Caco-2 (cell line): ENCODE results near the gene UFC1. TPM values are rescaled to one million over a fixed set of nuclear protein-coding genes. Genes with fewer than 3 reads are reported as not detected.

Experiments
- BruUV-seq: library from RNA; stranded (reverse); fragments of 400-500 nt; replicated peaks from 2 replicates; lab custom pipeline; 2021; lab: Mats Ljungman, UMichigan
- CTCF ChIA-PET: fragments of 300-600 bp; sonication (Branson Sonifier 250); formaldehyde crosslinking; loops from one replicate; lab custom pipeline; 2022; ENCODE audit warnings: antibody characterized with exemption; lab: Charles Lee
- POLR2A ChIA-PET: fragments of 300-600 bp; sonication (Branson Sonifier 250); formaldehyde crosslinking; loops from one replicate; lab custom pipeline; 2022; ENCODE audit warnings: antibody characterized with exemption; lab: Charles Lee
- DNase-seq, 2 experiments: peaks; one replicate each; pipeline versions ENCODE4 v3.0.0 to v3.0.0-alpha.2; 2020 to 2022
- H3K27me3 ChIP-seq: replicated peaks from 2 replicates; pipeline ENCODE4 v1.6.0; 2011; ENCODE audit warnings: low read length; ENCODE audit not compliant: control insufficient read depth, insufficient read depth
- H3K36me3 ChIP-seq: 2 replicates; pipeline ENCODE4 v1.5.1; 2011; ENCODE audit warnings: low read length; ENCODE audit not compliant: control insufficient read depth, insufficient read depth
- H3K4me1 ChIP-seq: fragments of 250-450 bp; sonication (Bioruptor Pico); 2 replicates; pipeline ENCODE4 v1.5.1; 2020; ENCODE audit warnings: mild to moderate bottlenecking
- H3K4me3 ChIP-seq: 2 replicates; pipeline ENCODE4 v1.5.1; 2011; ENCODE audit warnings: low read depth, mild to moderate bottlenecking, control low read depth, low read length
- H3K9me3 ChIP-seq: fragments of 250-450 bp; sonication (Bioruptor Pico); 2 replicates; pipeline ENCODE4 v1.5.1; 2020; ENCODE audit warnings: mild to moderate bottlenecking, moderate library complexity
- H3K27ac Mint-ChIP-seq: one replicate; pipeline ENCODE4 v1.8.0; 2022; ENCODE audit warnings: mixed read lengths; ENCODE audit not compliant: unreplicated experiment
- H3K27me3 Mint-ChIP-seq: one replicate; pipeline ENCODE4 v1.8.0; 2022; ENCODE audit warnings: mixed read lengths; ENCODE audit not compliant: insufficient read depth, unreplicated experiment
- H3K36me3 Mint-ChIP-seq: one replicate; pipeline ENCODE4 v1.8.0; 2022; ENCODE audit warnings: mild to moderate bottlenecking, mixed read lengths; ENCODE audit not compliant: insufficient read depth, unreplicated experiment
- H3K4me1 Mint-ChIP-seq: one replicate; pipeline ENCODE4 v1.8.0; 2022; ENCODE audit warnings: low read depth, mixed read lengths; ENCODE audit not compliant: unreplicated experiment
- H3K4me3 Mint-ChIP-seq: one replicate; pipeline ENCODE4 v1.8.0; 2022; ENCODE audit warnings: mild to moderate bottlenecking, moderate library complexity, mixed read lengths; ENCODE audit not compliant: unreplicated experiment
- H3K9me3 Mint-ChIP-seq: one replicate; pipeline ENCODE4 v1.8.0; 2022; ENCODE audit warnings: mixed read lengths; ENCODE audit not compliant: unreplicated experiment
- intact Hi-C: fragments of 100-400 bp; cut with micrococcal nuclease; formaldehyde crosslinking; loops from one replicate; pipeline ENCODE4 v1.10.0; 2022; ENCODE audit not compliant: unreplicated experiment
- total RNA-seq: library from RNA; stranded (reverse); gene quantifications from 2 replicates; pipeline ENCODE4 v1.2.3, GENCODE V29; 2022
- TF ChIP-seq, protein P1 (sequence below), 2 experiments: fragments of 200-600 bp in 1 of 2; IDR thresholded peaks; 1 replicate in 1 of 2; 2 replicates in 1 of 2; pipeline versions ENCODE4 v1.5.1 to v1.8.0; 2011 to 2022; ENCODE audit warnings: antibody characterized with exemption in 1 of 2, control low read depth in 1 of 2, inconsistent platforms in 1 of 2, low read depth in 1 of 2, low read length in 1 of 2, mild to moderate bottlenecking in 1 of 2, moderate library complexity in 1 of 2; ENCODE audit not compliant: insufficient read depth in 1 of 2, severe bottlenecking in 1 of 2, unreplicated experiment in 1 of 2

Gene UFC1
- total RNA-seq, 1 experiment from 2014 or later = 98.2 TPM

DNA sequence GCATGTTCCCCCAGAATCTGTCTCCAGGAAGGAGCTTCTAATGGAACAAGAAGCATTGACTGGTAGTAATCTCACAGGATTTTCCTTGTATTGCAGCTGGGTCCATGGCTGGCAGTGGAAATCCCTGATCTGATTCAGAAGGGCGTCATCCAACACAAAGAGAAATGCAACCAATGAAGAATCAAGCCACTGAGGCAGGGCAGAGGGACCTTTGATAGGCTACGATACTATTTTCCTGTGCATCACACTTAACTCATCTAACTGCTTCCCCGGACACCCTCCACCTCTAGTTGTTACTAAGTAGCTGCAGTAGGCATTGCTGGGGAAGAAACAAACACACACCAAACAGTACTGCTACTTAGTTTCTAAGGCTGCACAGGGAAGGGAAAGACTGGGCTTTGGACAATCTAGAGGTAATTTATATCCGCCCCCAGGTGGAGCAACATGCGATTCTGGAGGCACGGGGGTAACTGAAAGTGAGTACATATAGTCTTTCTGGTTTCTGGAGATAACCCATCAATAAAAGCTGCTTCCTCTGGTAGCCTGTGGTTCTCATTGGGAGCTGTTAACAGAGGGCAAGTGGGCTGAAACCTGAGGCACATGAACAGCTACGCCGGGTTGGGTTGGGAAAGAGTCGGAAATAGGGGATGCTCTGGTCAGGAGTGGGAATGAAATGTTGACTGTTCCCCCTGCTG lies 4.7 kb downstream of the UFC1 start:
- CTCF ChIA-PET = interaction anchor here (0.6 kb wide), 1 partner anchor 223 kb away, joined by 3 read pairs; no protein-coding TSS in a partner anchor
- no peaks in the 10 kb centered on the region for H3K27me3 Mint-ChIP-seq

DNA sequence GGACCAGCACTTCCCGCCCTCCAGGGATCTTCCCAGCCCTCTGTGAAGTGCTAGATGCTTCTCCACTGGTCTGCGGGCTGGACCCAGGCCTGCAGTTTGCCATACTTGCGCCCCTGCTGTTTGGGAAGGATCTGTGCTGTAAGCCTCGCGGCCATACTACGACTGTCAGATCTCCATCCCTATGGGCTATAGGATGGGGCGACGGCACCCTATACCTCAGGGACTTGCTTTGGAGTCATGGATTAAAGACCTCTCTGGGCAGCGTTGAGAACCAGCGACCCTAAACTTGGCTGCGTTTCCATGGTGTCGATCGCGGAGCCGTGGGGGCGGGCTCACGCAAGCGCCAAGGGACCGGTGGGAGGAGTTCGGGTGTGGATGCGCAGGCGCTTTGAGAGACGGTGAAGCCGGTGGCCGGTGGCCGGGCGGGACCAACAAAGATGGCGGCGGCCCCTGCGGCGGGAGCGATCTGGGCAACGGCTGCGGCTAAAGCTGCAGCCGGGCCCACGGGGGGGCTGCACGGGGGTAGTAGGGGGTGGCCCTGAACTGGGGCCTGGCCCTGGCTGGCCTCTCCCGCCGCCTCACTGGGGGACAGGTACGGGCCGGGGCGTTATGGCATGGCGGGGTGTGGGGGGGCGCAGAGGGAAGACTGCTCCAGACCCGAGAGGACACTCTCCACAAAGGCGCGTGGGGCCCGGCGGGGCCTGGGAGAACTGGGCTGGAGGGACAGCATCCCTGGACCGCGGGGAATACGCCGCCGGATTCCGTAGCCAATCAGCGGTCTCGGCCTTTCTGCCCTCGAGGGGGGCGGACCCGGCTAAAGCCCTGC lies 5.5 kb downstream of the UFC1 start, which contains the start of gene USP21:
TSS of gene USP21 (plus strand) at position 414 of the 826 bp plus-strand sequence. CDS start 1,141 bp downstream, outside the sequence.
- Mint-ChIP-seq H3K4me3 (peak within 1 kb of the TSS; percentile 82), H3K36me3 (peaks cover 46% of the 10 kb centered on the region), H3K27me3 (no peaks in the 10 kb centered on the region), H3K27ac (peak within 1 kb of the TSS; percentile 81), H3K4me1 (peaks cover 12% of the 10 kb centered on the region), H3K9me3 (no peaks in the 10 kb centered on the region)
- intact Hi-C loops = no loop called here
- Histone ChIP-seq H3K27me3 (no peaks in the 10 kb centered on the region), H3K4me1 (peaks cover 10% of the 10 kb centered on the region; the same call in 1 of the 2 replicates), H3K9me3 (no peaks in the 10 kb centered on the region), H3K36me3 (peaks cover 3% of the 10 kb centered on the region), H3K4me3 (peak within 1 kb of the TSS; percentile 83)
- CTCF ChIA-PET = no interaction called here
- TSS peak; percentile 2 for BruUV-seq
- TF ChIP-seq, protein P1, sequence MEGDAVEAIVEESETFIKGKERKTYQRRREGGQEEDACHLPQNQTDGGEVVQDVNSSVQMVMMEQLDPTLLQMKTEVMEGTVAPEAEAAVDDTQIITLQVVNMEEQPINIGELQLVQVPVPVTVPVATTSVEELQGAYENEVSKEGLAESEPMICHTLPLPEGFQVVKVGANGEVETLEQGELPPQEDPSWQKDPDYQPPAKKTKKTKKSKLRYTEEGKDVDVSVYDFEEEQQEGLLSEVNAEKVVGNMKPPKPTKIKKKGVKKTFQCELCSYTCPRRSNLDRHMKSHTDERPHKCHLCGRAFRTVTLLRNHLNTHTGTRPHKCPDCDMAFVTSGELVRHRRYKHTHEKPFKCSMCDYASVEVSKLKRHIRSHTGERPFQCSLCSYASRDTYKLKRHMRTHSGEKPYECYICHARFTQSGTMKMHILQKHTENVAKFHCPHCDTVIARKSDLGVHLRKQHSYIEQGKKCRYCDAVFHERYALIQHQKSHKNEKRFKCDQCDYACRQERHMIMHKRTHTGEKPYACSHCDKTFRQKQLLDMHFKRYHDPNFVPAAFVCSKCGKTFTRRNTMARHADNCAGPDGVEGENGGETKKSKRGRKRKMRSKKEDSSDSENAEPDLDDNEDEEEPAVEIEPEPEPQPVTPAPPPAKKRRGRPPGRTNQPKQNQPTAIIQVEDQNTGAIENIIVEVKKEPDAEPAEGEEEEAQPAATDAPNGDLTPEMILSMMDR (IDR thresholded peaks at IDR 0.05; ENCODE audit: insufficient read depth in 1 of 2, low read depth in 1 of 2, low read length in 1 of 2, severe bottlenecking in 1 of 2, unreplicated experiment in 1 of 2) = peak in 1 of 2 experiments; percentile 27
- DNase-seq = peak; percentile 91 to 94
- POLR2A ChIA-PET = interaction anchor here (0.6 kb wide), 1 partner anchor 18 kb away, joined by 14 read pairs; no protein-coding TSS in a partner anchor

More for the DNA sequence above, 4.7 kb downstream of the UFC1 start:
- peak overlapping the region; percentile 83; the same call in 1 of the 2 replicates for H3K4me3 ChIP-seq
- H3K27me3 ChIP-seq = no peaks in the 10 kb centered on the region
- Mint-ChIP-seq H3K9me3 (no peaks in the 10 kb centered on the region), H3K36me3 (peaks cover 54% of the 10 kb centered on the region), H3K4me3 (peak overlapping the region; percentile 82), H3K27ac (peak overlapping the region; percentile 81), H3K4me1 (peaks cover 12% of the 10 kb centered on the region)
- H3K4me1 ChIP-seq = peaks cover 10% of the 10 kb centered on the region; the same call in 1 of the 2 replicates
- BruUV-seq = no TSS peak
- DNase-seq = no peak
- H3K36me3 ChIP-seq = peaks cover 3% of the 10 kb centered on the region
- TF ChIP-seq, protein P1 (IDR thresholded peaks at IDR 0.05; ENCODE audit: insufficient read depth in 1 of 2, low read depth in 1 of 2, low read length in 1 of 2, severe bottlenecking in 1 of 2, unreplicated experiment in 1 of 2) = no peak
- POLR2A ChIA-PET = interaction anchor here (0.6 kb wide), 1 partner anchor 26 kb away, joined by 3 read pairs; the partner anchor contains the start of gene DEDD
- intact Hi-C loops = no loop called here
- H3K9me3 ChIP-seq = no peaks in the 10 kb centered on the region

DNA sequence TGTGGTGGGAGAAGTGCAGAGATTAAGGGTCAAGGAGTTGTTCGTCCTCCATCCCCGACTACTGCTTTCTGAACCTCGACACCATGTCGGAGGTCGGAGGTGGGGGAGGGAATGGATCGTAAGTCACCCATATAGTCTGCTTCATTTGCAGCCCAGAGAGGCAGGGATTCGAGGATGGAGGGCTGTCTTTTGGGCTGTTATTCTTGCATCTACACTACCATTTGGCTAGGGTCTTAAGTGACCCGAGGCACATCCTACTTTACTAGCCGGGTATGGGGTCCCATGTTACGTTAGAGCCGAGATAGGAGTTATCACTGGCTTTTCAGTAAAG lies 6.1 kb downstream of the UFC1 start:
- intact Hi-C loops = no loop called here
- POLR2A ChIA-PET = interaction anchor here (0.6 kb wide), 1 partner anchor 17 kb away, joined by 14 read pairs; no protein-coding TSS in a partner anchor
- CTCF ChIA-PET = no interaction called here
- Histone ChIP-seq H3K4me1 (peaks cover 10% of the 10 kb centered on the region; the same call in 1 of the 2 replicates), H3K36me3 (peaks cover 3% of the 10 kb centered on the region), H3K4me3 (peak overlapping the region; percentile 83), H3K9me3 (no peaks in the 10 kb centered on the region), H3K27me3 (no peaks in the 10 kb centered on the region)
- H3K36me3 Mint-ChIP-seq = peaks cover 43% of the 10 kb centered on the region
- no peak for DNase-seq
- no peaks in the 10 kb centered on the region for H3K9me3 Mint-ChIP-seq
- H3K4me1 Mint-ChIP-seq = peaks cover 9% of the 10 kb centered on the region
- H3K27ac Mint-ChIP-seq = peak overlapping the region; percentile 81
- no TSS peak for BruUV-seq
- no peaks in the 10 kb centered on the region for H3K27me3 Mint-ChIP-seq
- TF ChIP-seq, protein P1 (IDR thresholded peaks at IDR 0.05; ENCODE audit: insufficient read depth in 1 of 2, low read depth in 1 of 2, low read length in 1 of 2, severe bottlenecking in 1 of 2, unreplicated experiment in 1 of 2) = no peak
- H3K4me3 Mint-ChIP-seq = peak overlapping the region; percentile 82
